Activated CD4-positive, CD25-positive, alpha-beta regulatory T cell treated with anti-CD3 and anti-CD28 coated beads, Interleukin-2, amount 50 U/mL, for 72 hours (primary cell): Measurements from ENCODE around the gene GMDS.

ENCODE experiments used
- DNase-seq: peaks from one replicate; pipeline ENCODE4 v3.0.0; 2021

GMDS gene

DNA sequence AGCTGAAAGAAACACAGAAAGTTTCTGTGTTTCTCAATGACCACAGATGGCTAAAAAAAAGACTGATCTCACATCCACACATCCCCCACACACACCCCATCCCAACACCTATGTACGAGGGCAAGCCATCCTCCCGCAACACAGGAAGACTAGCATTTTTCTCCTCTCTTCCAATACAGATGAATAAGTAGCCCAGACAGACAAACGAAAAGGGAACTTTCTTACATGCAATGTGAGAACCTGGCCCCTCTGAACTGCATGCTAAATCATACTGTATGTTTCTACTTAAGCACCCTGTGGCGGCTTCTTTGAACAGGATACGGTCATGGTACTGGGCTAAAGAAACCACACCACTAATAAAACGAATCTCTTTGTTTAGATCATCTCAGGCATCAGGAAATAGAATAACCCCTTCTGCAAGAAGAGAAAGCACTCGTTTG, 116.2 kb downstream of the GMDS start:
- DNase-seq: no peak

GRCh38 chr6:2127484-2127911, 117.9 kb downstream of the GMDS start:
- peak; percentile 41 for DNase-seq

DNA sequence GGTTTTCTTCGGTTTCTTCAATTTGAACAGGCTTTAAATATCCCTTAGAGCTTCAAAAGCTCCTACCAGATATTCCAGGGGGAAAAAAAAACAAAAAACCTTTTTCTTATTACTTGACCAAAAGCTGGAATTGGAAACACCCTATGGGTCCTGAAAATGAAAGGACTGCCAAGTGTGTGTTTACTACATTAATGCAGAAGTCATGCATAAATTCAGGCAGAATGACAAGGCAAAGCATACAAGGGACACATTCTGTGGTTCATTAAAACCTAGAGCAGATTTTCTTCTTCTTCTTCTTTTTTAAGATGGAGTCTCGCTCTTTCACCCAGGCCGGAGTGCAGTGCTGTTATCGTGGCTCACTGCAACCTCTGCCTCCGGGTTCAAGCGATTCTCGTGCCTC, 119.1 kb downstream of the GMDS start:
- DNase-seq: no peak

- DNase-seq: no peak
Observed at GRCh38 chr6:2125158-2125557, 120.2 kb downstream of the GMDS start.

- DNase-seq: no peak
Observed at GRCh38 chr6:2124260-2124709, 121.1 kb downstream of the GMDS start.

GRCh38 chr6:2120912-2121311, 124.5 kb downstream of the GMDS start:
- no peak for DNase-seq

DNA sequence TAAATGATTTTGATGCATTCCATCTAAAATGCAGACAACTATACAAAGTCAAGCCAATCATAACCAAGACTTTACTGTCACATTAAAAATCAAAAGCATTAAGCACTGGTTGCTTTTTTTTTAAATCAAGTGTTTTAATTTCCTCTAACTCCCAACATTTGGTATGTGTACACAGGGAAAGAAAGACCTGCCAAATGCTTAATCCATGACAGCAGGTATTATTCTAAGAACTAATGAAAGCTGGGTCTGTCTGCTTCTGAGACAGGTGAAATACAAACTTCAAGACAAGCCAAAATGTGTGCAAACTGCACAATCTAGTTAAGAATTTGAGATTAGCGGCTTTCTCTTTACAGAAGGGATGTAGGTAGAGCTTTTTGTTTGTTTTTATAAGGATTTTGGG, 126.1 kb downstream of the GMDS start:
- no peak for DNase-seq

DNA sequence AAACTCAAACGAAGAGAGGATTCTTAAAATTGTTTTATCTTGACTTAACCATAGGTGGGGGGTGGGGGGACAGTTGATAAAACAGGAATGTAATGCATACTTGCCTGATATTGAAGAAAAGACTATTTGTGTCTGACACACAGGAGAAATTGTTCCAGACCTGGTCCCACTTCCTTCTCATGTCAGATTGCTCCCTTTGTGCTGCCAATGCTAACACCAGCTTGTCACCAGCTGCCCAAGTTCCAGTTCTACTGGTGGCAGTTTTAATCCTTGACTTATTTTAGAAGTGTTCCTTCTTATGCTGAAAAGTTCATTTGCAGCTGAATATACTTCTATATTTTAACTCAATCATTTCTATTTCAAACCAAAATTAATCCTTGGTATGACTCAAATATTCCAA, 127.3 kb downstream of the GMDS start:
- no peak for DNase-seq

GRCh38 chr6:2117447-2117846, 128.0 kb downstream of the GMDS start:
- DNase-seq: no peak

GRCh38 chr6:2116496-2116895, 128.9 kb downstream of the GMDS start:
- no peak for DNase-seq

DNA sequence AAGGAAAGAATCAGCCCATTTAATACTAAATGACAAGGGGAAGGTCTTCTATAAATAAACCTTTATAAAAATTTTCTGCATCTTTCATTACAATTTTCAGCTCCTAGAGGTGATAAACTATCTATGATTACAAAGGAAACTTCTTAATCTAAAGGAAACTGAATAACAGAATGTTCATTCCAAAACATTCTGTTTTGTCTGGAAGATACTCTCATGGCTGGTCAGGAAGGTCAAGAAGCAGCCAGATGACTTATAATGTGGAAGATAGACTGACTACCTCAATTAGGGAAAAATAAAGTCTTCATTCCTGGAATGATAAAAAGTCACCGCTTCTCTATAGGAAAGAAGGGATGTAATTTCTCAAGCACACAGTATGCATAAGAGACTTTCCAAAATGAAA, 131.3 kb downstream of the GMDS start:
- DNase-seq: no peak

DNA sequence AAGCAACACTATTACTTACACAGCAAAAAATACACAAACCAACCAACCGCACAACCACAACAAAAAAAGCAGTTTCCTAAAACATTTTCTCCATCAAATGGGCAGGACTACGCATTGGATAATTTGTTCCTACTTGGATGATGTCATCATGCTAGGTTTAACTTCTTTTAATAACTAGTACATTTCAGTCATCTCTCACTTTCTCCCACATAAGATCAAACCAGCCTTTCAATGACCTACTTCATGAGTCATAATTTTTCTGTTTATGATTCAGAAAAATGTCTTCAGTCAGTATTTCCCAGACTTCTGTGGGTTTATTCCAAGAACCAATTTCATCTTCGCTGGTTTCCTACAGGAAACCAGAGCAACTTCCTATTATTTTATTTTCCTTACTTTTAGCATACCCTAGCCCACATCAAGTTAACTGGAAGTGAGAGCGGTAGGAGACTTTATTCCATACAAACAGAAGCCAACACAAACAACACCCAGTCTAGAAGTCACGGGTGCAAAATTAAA, 134.2 kb downstream of the GMDS start:
- no peak for DNase-seq

- DNase-seq: no peak
Observed at GRCh38 chr6:2110504-2110903, 134.9 kb downstream of the GMDS start.

- no peak for DNase-seq
Observed at GRCh38 chr6:2109796-2110195, 135.6 kb downstream of the GMDS start.

DNA sequence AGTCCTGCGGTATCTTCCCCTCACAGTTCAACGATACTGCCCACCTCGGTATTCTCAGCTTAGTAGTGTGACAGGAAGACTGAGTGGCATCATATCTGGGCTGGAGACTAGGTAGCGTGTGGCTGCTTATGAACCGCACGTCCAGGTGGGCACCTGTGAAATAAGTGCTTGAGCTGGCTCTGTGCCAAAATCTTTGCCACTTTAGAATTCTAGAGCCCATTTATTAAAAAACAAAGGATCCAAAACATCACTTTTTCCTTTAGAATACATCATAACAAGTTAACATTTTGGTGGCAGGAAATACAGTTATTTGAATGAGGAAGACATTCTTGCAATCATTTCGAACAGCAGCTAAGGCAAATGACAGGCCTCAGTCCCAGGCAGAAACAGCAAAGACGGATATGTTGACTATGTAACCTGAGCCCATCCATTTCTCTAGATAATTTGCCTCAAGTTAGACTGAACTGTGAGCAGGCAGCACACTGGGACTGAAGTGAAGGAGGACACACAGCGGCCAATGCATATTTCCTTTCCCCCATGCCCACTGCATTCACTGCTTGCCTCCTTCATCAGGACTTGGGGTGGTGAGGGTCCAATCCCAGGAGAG, 136.6 kb downstream of the GMDS start:
- DNase-seq: no peak

GRCh38 chr6:2104524-2104880, 140.9 kb downstream of the GMDS start:
- no peak for DNase-seq

GRCh38 chr6:2103765-2104523, 141.5 kb downstream of the GMDS start:
- no peak for DNase-seq

GRCh38 chr6:2102966-2103365, 142.4 kb downstream of the GMDS start:
- no peak for DNase-seq

DNA sequence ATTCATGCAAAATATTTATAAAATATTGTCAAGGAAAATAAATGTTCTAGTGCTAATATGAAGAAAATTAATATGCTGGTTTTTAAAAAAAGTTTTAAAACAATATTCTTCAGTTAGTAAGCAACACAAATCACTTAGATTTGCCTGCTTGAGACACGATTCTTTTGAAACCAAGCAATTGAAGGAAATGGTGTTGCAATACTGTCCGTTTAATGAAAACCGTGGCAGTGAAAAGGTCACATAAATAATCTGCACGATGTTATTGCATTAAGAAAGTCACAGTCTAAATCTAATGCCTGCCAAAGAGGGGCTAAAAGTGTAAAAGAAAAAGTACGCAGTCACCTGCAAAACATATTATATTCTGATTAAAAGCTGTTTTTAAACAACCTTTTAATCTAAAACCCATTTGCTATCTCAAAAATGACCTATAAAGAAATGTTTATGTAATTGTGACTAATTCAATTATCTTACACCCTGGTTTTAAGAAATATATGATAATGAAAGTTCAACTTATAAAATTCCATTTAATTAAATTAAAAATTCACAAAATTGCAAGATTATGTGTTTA, 143.0 kb downstream of the GMDS start:
- DNase-seq: no peak

DNA sequence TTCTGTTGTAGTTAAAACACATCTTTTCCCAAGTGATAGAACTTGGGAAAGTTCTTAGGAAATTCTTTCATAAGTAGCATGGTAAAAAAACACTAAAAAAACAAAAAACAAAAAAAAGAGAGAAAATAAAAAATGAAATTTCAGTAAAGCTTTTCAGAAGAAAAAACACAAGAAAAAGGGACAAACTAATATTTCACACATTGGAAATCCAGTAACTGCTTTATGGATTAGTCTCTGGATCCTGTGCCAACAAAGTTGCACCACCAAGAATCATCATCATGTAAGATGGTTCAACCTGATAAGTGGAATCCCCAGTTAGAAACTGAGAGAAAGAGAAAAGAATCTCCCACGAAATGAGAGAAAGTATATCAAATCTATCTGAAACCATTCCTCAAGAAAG, 144.2 kb downstream of the GMDS start:
- DNase-seq: no peak

DNA sequence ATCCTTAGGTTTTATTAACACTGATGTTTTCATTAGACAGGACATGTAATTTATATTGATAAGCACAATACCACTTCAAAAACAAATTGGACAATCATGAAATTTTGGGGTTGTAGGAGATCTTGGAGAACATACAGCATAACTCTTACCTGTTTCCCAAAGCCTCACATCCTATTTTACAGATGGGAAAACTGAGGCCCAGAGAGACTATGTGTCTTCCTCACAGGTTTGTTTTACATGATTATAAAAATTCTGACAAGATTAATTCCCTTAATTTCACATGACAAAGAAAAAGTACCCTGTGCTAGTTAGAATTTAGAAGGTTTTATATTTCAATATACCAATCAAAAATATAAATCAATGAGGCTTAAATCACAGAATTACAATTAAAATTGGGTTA, 145.5 kb downstream of the GMDS start:
- no peak for DNase-seq

DNA sequence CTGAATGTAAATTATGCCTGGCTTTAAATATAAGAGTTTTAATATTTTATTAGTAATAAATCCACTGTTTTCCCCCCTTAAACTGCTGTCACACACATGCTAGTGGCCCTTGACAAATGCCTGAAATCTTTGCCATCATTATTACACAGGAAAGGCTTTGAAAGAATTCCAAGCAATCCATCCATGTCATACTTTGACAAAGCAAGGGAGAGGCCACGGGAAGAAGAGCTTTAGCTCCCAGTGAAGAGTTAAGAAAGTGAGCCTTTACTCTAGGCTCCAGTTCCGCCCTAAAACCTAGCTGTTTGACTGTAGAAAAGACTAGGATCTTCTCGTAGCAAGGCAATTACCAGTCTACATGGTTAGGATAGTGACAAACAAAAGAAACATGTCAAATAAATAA, 147.9 kb downstream of the GMDS start:
- no peak for DNase-seq

- DNase-seq: no peak
Observed at GRCh38 chr6:2094642-2095041, 150.8 kb downstream of the GMDS start.

GRCh38 chr6:2086326-2086965, 159.0 kb downstream of the GMDS start:
- DNase-seq: no peak
